GM06990 (cell line): ENCODE measurements around the gene MMP23B.
A peak's percentile ranks its signal among the peaks of the same experiment; 100 is the strongest.
"Not testable (repeated sequence)": the region's sequence is repeated elsewhere in the genome, so short reads cannot be mapped to it uniquely, and the experiment has no call there.

Source experiments
- DNase-seq: peaks from one replicate; pipeline ENCODE4 v3.0.0-alpha.2; 2011; ENCODE audit not compliant: insufficient read length; ENCODE audit errors: extremely low read depth
- H3K27me3 ChIP-seq: replicated peaks from 2 replicates; pipeline ENCODE4 v1.6.0; 2011; ENCODE audit warnings: low read length; ENCODE audit not compliant: control insufficient read depth, insufficient read depth
- H3K36me3 ChIP-seq: 2 replicates; pipeline ENCODE4 v1.5.1; 2011; ENCODE audit warnings: low read length; ENCODE audit not compliant: control insufficient read depth, insufficient read depth
- H3K4me3 ChIP-seq: replicated peaks from 2 replicates; pipeline ENCODE4 v1.5.1; 2011; ENCODE audit warnings: low read depth, mild to moderate bottlenecking, control low read depth, low read length
- CTCF ChIP-seq: IDR thresholded peaks from 2 replicates; pipeline ENCODE4 v1.5.1; 2011; ENCODE audit warnings: low read length, control low read depth, mild to moderate bottlenecking, inconsistent platforms; ENCODE audit not compliant: insufficient read depth, poor library complexity, severe bottlenecking

The MMP23B gene

GRCh38 chr1:1647567-1648241 lies 15.7 kb downstream of the MMP23B start:
- H3K27me3 ChIP-seq, DNase-seq, H3K4me3 ChIP-seq, H3K36me3 ChIP-seq: not testable (repeated sequence)

- DNase-seq, H3K27me3 ChIP-seq, H3K36me3 ChIP-seq, H3K4me3 ChIP-seq: not testable (repeated sequence)
Measured at GRCh38 chr1:1648265-1648664, 16.3 kb downstream of the MMP23B start.

GRCh38 chr1:1658583-1659549 lies 26.9 kb downstream of the MMP23B start, which contains the start of gene CDK11B:
Gene CDK11B (minus strand): TSS chr1:1659004. CDS start chr1:1657485, 1,519 bp downstream.
- H3K4me3 ChIP-seq: peak within 1 kb of the TSS; percentile 75
- peak; percentile 96 for DNase-seq
- not testable (repeated sequence) for H3K36me3 ChIP-seq, H3K27me3 ChIP-seq
- TF ChIP-seq CTCF: peak; percentile 20

- peaks cover 19% of the 10 kb centered on the region for H3K36me3 ChIP-seq
- DNase-seq, H3K27me3 ChIP-seq, H3K4me3 ChIP-seq: not testable (repeated sequence)
Measured at GRCh38 chr1:1662392-1662791, 30.4 kb downstream of the MMP23B start.

GRCh38 chr1:1662830-1663560 lies 31.0 kb downstream of the MMP23B start:
- not testable (repeated sequence) for H3K4me3 ChIP-seq, H3K27me3 ChIP-seq, DNase-seq
- peaks cover 20% of the 10 kb centered on the region for H3K36me3 ChIP-seq

- not testable (repeated sequence) for DNase-seq, H3K27me3 ChIP-seq, H3K4me3 ChIP-seq
- peaks cover 20% of the 10 kb centered on the region for H3K36me3 ChIP-seq
Measured at GRCh38 chr1:1664318-1664717, 32.3 kb downstream of the MMP23B start.

GRCh38 chr1:1664941-1665814 lies 33.2 kb downstream of the MMP23B start:
- no peak for TF ChIP-seq CTCF
- no peak for DNase-seq
- H3K4me3 ChIP-seq: no peak overlapping the region
- no peaks in the 10 kb centered on the region for H3K27me3 ChIP-seq
- H3K36me3 ChIP-seq: peaks cover 26% of the 10 kb centered on the region
